ENCODE data around the gene FAM168A.
A peak's percentile ranks its signal among the peaks of the same experiment; 100 is the strongest.

Gene FAM168A

DNA sequence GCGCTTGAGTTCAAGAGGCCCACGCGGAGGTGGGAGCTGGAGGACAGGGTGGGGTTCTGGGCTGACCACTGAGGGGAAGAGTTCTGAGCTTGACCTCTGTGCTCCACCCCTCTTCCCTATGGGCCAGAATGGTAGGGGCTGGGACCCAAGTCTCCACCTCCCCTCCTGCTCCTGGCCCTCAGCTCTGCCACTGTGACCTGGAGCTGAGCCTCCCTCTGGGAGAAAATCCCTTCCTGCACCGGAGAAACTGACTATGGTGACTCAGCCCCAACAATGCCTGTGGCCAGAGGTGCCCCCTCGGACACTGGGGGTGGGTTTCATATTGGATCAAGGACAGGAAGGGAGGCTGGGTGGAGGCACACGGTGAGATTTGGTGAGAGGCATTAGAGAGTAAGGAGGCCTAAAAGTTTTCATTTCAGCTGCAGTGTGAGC lies 198.7 kb downstream of the FAM168A start:
- no peak for DNase-seq

DNA sequence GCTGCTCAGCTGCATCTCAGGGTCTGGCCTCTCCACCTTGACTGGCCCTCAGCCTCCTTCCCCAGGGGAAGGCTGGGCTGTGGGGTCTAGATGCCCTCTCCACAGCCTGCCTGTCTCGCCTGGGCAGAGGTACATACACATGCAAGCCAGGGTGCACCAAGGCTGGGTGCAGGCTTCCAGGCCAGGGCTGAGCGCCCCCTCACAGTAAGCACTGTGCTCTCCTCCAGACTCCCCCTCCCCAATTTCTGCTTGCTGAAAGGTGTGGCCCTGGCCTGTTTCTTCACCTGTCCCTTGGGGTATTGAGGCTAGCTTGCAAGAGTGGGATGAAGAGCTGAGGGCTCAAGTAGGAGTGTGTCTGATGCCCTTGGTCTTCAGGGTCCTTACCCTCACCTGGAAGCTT lies 199.2 kb downstream of the FAM168A start:
- DNase-seq, result no peak

DNA sequence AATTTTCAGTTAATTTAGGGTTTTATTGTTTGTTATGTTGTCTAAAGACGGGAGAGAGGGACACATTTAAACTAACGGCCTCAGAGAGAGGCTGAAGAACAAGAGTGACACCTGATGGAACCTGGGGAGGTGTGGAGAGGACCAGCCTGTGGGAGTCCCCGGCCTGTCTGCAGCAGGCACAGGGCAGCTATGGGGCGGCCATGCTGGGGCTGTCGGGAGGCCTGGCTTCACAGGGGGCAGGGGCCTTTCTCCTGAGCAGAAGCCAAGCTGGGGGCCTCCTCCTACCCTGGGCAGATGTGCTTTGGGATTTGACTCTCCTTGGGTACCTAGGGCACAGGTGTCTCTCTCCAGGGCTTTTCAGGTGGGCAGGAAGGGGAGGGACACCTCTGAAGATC lies 199.8 kb downstream of the FAM168A start:
- no peak for DNase-seq

DNA sequence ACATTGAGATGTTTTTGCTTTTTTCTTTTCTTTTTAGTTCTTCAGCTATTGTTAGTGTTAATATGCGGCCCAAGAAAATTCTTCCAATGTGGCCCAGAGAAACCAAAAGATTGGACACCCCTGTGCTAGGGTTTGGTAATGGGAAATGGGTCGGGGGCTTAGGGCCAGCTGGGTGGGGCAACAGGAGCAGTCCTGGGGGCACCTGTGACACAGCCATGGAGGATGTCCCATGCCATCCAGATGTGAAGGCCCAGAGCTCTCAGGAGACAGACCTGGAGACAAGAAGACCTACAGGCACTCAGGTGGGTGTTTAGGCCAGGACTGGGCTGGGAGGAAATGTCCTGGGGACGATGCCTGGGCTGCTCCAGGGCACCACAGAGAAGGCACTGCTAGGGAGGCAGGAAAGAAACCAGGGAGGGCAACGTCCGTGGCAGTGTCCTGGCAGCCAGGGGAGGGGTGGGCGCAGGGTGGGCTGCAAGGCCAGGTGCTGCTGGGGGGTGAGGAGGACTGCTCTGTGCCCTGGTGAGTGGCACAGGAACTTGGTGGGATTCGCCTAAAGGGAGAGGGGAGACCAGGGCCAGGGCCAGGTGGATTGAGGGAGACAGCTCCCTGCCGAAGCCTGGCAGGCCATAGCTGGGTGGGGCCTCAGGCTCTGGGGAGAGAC lies 200.3 kb downstream of the FAM168A start:
- no peak for DNase-seq

DNA sequence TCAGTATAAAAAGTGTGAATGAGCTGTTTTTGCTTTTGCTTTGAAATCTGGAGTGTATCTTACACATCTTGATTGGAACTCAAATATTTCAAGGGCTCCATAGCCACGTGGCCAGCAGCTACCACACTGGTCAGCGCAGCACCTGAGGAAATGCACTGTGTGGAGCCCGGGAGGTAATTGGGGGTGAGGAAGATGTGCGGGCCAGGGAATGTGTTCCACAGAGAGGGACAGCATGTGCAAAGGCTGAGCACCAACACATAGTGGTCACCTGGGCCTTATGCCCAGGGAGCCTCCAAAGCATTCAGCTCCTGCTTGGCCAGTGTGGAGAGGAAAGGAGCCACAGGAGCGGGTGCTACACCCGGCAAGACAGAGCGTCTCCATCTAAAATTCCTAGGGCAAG lies 200.9 kb downstream of the FAM168A start:
- DNase-seq, result no peak

DNA sequence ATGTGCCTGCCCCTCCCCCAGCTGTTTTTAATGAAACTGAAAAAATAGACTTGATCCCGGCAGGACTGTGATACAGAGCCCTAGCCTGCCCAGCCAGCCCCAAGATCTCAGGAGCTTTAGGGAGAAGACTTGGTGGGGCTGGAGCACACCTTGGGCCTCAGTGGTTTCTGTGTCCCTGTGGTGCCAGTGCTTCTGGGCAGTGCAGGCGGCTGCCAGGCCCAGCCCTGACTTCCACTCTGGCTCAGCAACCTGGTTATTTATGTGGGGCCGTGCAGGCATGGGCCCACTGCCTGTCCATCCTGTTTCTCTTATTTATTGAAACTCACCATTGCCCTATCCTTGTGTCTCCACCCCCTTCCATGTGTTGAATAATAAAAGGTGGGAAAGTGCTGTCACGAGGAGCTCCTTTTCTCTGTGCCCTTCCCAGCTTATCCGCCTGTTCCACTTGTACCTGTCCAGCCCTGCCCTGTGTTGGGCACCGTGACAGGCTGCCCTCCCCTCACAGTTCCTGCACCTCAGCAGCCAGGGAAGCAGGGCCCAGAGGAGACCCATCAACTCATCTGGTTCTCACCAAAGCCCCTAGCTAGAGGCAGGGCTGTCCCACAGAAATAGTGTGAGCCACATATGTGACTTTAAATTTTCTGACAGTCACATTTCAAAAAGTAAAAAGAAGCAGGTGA lies 201.5 kb downstream of the FAM168A start:
- no peak for DNase-seq

DNA sequence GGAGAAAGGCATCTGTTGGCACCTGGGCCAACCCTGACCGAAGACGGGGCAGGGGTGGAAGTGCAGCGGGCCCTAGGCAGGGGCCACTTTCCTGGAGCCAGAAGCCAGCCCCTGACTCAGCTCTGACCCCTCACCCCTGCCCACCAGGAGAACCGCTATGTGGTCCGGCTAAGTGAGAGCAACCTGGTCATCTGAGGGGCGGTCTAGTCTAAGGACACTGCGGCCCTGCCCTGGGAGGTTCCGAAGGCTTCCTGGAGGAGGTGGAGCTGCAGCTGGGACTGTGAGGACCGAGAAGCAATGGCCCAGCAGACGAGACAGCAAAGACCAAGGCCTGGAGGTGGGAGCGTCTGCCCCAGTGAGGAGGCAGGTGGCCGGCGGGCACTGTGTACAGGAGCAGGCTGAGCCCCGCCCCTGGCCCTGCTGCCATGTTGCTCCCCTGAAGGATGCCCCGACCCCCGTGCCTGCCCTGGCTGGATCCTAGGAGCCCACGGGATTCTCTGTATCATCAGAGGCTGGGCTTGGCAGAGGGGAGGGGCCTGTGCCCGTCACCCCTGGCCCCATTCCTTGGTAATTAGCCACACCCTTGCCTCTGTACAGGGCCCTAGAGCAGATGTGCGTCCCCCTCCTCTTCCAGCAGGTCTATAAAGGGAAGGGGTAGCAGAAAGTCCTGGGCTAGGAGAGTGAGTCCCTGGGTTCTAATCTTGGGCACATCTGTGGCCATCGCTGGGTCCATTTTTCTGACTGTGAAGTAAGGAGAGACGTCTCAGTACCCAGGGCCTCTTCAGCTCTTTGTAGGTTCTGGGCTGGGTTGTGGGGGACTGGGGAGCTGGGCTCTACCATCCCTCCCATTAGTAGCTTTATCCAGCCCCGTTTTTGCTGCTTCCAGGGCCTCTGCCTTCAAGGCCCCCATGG lies 202.4 kb downstream of the FAM168A start:
- no peak for DNase-seq

DNA sequence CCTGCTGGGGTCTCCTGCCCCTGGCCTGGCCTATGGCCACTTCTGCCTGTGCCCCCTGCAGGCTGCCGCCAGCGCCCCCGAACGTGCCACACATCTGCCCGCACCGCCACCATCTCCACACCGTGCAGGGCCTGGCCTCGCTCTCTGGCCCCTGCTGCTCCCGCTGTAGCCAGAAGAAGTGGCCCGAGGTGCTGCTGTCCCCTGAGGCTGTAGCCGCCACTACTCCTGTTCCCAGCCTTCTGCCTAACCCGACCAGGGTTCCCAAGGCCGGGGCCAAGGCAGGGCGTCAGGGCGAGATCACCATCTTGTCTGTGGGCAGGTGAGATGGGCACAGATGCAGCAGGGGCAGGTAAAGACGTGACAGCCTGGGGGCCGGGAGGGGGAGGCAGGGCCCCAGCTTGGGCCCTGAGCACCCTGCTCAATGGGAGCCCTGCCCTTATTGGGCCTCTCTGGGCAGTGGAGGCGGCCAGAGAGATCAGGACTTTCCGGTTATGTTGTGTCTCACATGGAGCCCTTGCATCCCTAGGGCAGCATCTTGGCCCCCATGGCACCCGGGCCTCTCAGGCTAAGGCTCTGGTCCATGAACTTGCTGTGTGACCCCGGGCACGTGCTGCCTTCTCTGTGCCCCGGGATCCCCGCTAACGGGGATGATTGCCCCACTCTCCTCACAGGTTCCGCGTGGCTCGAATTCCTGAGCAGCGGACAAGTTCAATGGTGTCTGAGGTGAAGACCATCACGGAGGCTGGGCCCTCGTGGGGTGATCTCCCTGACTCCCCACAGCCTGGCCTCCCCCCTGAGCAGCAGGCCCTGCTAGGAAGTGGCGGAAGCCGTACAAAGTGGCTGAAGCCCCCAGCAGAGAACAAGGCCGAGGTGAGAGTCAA lies 203.3 kb downstream of the FAM168A start:
- no peak for DNase-seq

DNA sequence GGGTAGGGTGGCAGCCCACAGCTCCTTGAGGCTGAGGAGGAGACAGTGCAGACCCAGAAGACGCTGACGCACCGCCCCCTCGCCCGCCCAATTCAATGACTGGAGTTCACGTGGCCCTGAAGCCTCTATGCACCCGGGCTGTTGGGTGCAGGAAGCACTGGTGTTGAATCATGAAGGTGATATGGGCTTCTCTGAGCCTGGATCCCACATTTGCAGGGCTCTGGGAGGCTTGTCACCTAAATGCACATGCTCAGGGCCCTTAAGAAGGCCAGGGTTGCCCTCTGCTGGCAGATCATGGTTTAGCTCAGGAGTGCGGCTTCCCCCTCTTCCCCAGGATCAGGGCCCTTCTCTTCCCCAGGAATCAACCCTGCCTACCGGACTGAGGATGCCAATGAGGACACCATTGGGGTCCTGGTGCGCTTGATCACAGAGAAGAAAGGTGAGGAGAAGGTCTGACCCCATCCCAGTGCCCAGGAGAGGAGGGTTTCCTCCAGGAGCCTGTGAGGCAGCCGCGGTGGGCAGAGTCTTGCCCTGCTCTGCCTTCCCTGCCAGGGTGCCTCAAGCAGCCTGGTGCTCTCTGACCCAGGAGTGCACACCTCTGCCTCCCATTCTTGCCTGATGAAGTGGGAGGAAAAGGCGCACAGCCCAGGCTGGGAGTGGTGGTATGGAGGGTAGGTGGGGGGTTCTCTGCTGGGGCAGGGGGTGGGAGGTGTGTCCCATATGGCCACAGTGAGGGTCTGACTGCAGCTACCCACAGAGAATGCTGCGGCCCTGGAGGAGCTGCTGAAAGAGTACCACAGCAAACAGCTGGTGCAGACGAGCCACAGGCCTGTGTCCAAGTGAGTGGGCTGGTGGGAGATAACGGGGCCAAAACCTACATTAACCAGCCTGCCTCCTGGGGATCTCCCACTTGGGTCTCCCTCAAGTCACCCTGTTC lies 204.2 kb downstream of the FAM168A start:
- DNase-seq, result peak; percentile 79 to 83

DNA sequence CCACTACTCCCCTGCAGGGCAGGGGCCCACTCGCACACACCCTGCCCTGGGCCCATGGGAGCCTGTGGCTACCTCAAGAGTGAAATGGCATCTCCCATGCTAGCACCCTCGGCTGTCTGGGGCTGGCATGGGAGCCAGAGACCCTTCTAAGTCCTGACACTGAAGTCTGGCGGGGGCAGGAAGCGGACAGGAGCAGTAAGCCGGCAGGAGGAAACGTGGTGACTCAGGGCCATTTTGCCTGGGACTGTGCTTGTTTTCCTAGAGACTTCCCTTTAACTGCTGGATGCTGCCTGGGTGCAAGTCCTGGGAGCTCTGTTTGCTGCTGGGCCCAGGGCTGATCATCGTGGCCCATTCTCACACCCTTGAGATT lies 204.9 kb downstream of the FAM168A start:
- DNase-seq, result peak in 1 of 2 donors; percentile 62

DNA sequence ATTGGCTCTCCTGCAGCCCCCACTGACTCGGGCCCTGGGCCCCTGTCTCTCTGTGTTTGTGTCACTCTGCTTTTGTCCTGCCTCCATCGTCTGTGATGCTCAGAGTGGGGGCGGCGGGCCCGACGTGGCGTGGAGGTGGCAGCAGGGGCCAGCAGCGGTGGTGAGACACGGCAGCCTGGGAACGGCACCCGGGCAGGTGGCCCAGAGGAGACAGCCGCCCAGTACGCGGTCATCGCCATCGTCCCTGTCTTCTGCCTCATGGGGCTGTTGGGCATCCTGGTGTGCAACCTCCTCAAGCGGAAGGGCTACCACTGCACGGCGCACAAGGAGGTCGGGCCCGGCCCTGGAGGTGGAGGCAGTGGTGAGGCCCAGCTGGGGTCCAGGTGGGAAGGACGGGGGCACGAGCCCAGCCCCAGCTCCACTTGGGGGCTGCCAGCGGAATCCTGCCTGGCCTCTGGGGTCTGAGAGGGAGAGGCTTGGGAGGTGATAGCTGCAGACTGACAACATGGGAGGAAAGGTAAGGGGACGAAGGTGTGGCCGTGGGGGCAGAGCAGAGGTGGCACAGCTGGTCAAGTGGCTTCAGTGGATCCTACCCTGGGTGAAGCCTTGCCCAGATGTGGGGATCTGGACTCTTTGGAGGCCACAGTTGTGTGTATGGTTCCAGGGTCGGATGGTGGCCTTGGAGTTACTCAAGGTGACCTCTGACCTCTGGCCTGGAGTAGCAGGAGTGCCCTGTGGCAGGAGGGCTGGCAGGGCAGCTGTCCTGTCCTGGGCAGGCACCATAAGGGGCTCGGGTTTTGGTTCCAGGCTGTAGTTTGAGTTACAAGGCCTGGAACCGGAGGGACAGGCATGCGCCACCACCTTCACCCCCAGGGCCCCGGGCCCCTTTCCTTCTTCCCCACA lies 205.6 kb downstream of the FAM168A start:
- DNase-seq, result no peak

DNA sequence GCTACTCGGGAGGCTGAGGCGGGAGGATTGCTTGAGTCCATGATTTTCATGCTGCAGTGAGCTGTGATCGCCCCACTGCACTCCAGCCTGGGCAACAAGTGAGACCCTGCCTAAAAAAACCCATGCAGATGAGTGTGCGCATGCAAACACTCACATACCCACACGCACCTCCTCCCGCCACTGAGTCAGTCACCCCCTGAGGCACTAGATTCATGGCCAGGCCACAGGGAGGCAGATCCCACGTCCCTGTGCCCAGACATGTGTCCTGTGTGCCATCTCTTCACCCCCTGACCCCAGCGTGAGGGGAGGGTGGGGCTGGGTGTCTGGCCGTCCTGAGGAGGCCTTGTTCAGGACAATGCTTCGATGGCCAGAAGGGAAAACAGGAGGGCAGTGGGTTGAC lies 206.2 kb downstream of the FAM168A start:
- no peak for DNase-seq

DNA sequence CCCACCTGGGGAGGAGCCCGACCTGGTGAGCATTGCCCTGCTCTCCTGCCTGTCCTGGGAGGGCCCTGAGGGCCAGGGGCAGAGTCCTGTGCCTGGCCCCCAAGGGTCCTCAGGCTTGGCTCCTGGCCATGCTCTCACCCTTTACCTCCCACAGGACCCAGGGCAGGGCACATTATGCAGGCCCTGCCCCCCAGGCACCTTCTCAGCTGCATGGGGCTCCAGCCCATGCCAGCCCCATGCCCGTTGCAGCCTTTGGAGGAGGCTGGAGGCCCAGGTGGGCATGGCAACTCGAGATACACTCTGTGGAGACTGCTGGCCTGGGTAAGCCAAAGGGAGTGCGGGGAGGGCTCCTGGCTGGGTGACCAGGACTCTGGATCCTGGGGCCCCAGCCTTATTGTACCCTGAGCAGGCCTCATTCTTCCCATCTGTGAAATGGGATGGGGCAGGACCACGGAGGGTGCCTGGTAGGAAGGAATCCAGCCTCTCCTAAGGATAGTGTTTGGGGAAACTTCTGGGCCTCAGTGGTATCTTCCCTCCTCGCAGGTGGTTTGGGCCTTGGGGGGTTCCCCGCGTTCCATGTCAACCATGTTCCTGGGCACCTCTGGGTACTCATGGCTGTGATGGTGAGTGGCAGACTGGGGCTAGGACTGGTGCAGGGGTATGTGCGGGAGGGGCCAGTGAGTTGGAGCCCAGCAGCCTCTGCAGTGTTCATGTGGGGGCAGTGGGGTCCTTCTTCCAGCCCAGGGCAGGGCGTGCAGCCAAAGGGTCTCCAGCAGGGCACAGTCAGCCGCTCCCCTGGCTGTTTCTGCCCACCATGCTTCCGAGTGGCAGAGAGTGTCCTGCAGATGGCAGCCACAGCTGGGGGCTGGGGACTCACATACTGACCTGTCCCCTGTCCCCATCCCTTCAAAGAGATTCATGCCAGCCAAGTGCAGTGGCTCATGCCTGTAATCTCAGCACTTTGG lies 207.0 kb downstream of the FAM168A start:
- no peak for DNase-seq

DNA sequence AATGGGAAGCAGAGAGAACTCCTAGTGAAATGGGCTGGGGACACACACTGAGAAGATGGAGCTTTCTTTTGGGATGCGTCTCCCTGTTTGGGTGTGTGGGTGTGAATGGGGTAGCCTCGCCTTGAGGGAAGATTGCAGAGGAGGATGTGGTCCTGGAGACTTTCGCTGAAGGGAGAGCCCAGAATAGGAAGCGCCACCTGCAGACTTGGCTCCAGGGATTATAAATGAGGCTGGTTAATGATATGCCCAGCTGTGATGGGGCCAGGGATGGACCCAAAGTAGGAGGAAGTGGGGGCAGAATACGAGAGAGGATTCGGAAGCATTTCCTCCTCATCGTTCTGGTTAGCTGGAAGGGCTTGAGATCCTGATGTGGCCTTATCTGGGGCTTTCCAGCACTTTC lies 208.0 kb downstream of the FAM168A start:
- no peak for DNase-seq

DNA sequence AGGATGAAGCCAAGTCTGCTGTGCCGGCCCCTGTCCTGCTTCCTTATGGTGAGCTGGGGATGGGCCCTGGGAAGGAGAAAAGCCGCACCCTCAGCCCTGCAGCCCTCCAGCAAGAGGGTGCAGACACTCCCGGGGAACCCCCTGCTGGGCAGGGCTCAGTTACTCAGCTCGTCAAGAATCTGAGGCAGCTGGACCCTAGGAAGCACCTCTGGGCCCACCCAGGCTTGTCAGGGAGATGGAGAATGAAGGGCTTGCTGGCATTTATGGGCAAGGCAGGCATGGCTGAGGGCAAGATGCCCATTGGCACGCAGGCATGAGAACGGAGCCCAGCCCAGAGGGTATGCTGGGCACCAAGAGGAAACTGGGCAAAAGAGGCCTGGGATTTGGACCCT lies 208.8 kb downstream of the FAM168A start:
- DNase-seq, result no peak

DNA sequence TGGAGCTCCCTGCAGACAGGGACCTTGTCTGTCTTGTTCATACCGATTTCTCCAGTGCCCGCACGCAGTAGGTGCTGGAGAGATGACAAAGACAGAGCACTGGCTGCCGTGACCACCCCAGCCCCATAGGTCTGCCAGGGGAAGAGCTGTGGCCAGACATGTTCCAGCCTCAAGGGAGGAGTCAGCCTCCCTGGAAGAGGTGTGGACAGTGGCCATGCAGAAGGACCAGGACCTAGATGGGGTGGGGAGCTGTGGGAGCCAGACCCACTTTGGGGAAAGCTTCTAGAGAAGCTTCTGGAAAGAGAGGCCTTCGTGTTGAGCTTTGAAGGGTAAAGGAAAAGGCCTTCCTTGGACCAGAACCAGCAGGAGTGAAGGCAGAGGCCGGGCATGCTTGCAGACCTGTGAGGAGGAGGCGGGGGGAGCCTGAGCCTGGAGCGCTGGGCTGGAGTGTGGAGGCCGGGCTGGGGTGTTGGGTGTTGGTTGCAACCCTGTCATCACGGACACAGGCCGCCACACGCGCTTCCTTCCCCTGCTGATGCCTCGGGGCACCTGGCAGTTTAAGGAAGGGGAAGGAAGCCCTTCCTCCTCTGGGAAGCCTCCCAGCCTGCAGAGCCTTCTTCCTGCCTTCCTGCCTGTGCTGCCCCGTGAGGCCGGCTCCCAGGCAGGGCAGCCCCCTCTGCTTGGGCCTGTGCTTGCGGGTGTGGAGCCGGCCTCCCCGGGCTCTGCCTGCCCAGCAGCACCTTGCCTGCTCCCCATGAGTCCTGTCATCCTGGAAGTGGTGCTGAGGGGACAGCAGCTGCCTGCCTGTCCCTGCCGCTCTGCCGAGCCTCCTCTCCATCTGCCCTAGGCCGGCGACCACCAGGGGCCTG lies 209.4 kb downstream of the FAM168A start:
- peak; percentile 59 to 76 for DNase-seq

DNA sequence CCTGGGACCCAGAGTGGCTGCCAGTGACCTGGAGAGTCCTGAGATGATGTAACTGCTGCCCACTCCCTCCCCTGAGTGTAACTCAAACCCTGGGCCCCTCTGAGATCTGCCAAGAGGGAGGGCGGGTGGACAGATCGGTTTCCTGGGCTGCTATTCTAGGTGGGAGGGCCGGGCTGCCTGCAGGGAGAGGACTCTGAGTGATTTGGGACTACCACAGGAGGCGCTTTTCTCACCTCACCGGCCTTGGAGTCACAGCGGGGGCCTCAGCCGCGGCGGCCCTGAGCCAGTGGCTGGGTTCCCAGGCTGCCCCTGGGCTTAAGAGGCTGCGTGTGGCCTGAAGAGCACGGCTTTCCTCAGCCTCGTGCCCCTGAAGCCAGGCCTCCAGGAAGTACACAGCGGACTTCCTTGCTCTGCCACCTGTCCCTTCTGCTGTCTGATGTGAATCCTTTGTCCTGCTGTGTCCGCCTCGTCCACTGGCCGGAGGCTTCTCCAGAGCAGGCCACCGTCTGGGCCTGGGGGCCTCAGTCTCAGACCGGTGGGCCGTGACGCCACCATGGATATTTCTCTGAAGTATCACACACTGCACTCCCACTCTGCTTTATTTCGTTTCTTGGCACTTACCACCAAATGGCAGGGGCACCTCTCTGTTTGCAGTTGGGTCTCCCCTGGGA lies 210.2 kb downstream of the FAM168A start:
- DNase-seq, result peak in 1 of 2 donors; percentile 48
